GM23338 (cell line): ENCODE data around the gene KLK12. TPM values are rescaled to one million over a fixed set of nuclear protein-coding genes. Genes with fewer than 3 reads are reported as not detected.

ENCODE experiments used
- ATAC-seq: fragments of 200-7000 bp; cut with Tn5 transposase; 3 replicates; pipeline ENCODE4 v1.9.1; 2020
- DNase-seq: peaks from one replicate; pipeline ENCODE4 v3.0.0-alpha.2; 2015; ENCODE audit warnings: low spot score
- H2AFZ ChIP-seq: fragments of 200-600 bp; sonication (generic); 2 replicates; pipeline ENCODE4 v1.8.0; 2016; ENCODE audit warnings: antibody characterized with exemption, mild to moderate bottlenecking, moderate library complexity
- H3F3A ChIP-seq: fragments of 200-600 bp; sonication (generic); replicated peaks from 2 replicates; pipeline ENCODE4 v1.8.0; 2017; ENCODE audit warnings: antibody characterized with exemption, mixed run types, low read depth
- H3K27ac ChIP-seq: fragments of 200-600 bp; sonication (generic); 2 replicates; pipeline ENCODE4 v1.6.1; 2016; ENCODE audit warnings: low read depth
- H3K27me3 ChIP-seq: fragments of 200-600 bp; sonication (generic); 2 replicates; pipeline ENCODE4 v1.8.0; 2016; ENCODE audit warnings: mild to moderate bottlenecking, mixed run types, moderate library complexity; ENCODE audit not compliant: insufficient read depth
- H3K36me3 ChIP-seq: fragments of 200-600 bp; sonication (generic); 2 replicates; pipeline ENCODE4 v1.8.0; 2016; ENCODE audit warnings: mild to moderate bottlenecking; ENCODE audit not compliant: insufficient read depth
- H3K4me1 ChIP-seq: fragments of 200-600 bp; sonication (generic); 2 replicates; pipeline ENCODE4 v1.8.0; 2016; ENCODE audit warnings: mild to moderate bottlenecking, moderate library complexity; ENCODE audit not compliant: insufficient read depth
- H3K4me2 ChIP-seq: fragments of 200-600 bp; sonication (generic); 2 replicates; pipeline ENCODE4 v1.7.1; 2017; ENCODE audit warnings: mixed run types
- H3K4me3 ChIP-seq: fragments of 200-600 bp; sonication (generic); 2 replicates; pipeline ENCODE4 v1.6.1; 2016; ENCODE audit warnings: mixed run types
- H3K79me2 ChIP-seq: fragments of 200-600 bp; sonication (generic); replicated peaks from 2 replicates; pipeline ENCODE4 v1.8.0; 2017; ENCODE audit warnings: mild to moderate bottlenecking; ENCODE audit not compliant: insufficient read depth
- H3K9me2 ChIP-seq: fragments of 200-600 bp; sonication (generic); 2 replicates; pipeline ENCODE4 v1.8.0; 2017; ENCODE audit not compliant: insufficient read depth
- H4K20me1 ChIP-seq: fragments of 200-600 bp; sonication (generic); replicated peaks from 2 replicates; pipeline ENCODE4 v1.8.0; 2017; ENCODE audit warnings: mild to moderate bottlenecking; ENCODE audit not compliant: insufficient read depth
- H3K27ac Mint-ChIP-seq: 2 replicates; pipeline ENCODE4 v1.8.0; 2020; ENCODE audit warnings: inconsistent platforms, mild to moderate bottlenecking, moderate library complexity, mixed read lengths
- H3K27me3 Mint-ChIP-seq: 3 replicates; pipeline ENCODE4 v1.8.0; 2022; ENCODE audit warnings: low read depth, mild to moderate bottlenecking, moderate library complexity, mixed read lengths, inconsistent platforms; ENCODE audit not compliant: insufficient read depth, poor library complexity
- H3K36me3 Mint-ChIP-seq: 3 replicates; pipeline ENCODE4 v1.8.0; 2021; ENCODE audit warnings: low read depth, mild to moderate bottlenecking, inconsistent platforms, moderate library complexity, mixed read lengths
- H3K4me1 Mint-ChIP-seq: 3 replicates; pipeline ENCODE4 v1.8.0; 2020; ENCODE audit warnings: mild to moderate bottlenecking, inconsistent platforms, mixed read lengths
- H3K4me3 Mint-ChIP-seq: 3 replicates; pipeline ENCODE4 v1.8.0; 2021; ENCODE audit warnings: moderate library complexity, mild to moderate bottlenecking, inconsistent platforms, mixed read lengths
- H3K9me3 Mint-ChIP-seq: 3 replicates; pipeline ENCODE4 v1.8.0; 2020; ENCODE audit warnings: moderate library complexity, mild to moderate bottlenecking, inconsistent platforms, mixed read lengths
- EZH2 ChIP-seq: fragments of 200-600 bp; sonication (generic); IDR thresholded peaks from one replicate; pipeline ENCODE4 v1.8.0; 2017; ENCODE audit warnings: antibody characterized with exemption, mild to moderate bottlenecking, low read depth; ENCODE audit not compliant: unreplicated experiment
- NANOG ChIP-seq: IDR thresholded peaks from 2 replicates; pipeline ENCODE4 v1.6.1; 2016; ENCODE audit warnings: antibody characterized with exemption, borderline replicate concordance
- STAT1 ChIP-seq: IDR thresholded peaks from one replicate; pipeline ENCODE4 v1.6.1; 2016; ENCODE audit warnings: antibody characterized with exemption; ENCODE audit not compliant: unreplicated experiment
- ZNF331 ChIP-seq: fragments of 250-450 bp; sonication (Bioruptor Pico); IDR thresholded peaks from 2 replicates; pipeline ENCODE4 v1.5.0; 2020; ENCODE audit warnings: low read depth, mild to moderate bottlenecking, moderate library complexity
- polyA plus RNA-seq: library from polyadenylated mRNA; unstranded; fragments of >200 nt; fragmentation: Nextera tagmentation; extraction: Ambion mirVana; gene quantifications from 2 replicates; pipeline ENCODE4 v1.2.1, GENCODE V29; 2016
- total RNA-seq: library from RNA; depleted of rRNA; stranded (reverse); fragments of >200 nt; shearing (Covaris generic); gene quantifications from 2 replicates; pipeline ENCODE4 v1.2.3, GENCODE V29; 2014
- TF ChIP-seq, protein P1 (sequence below): IDR thresholded peaks from 2 replicates; pipeline ENCODE4 v1.6.1; 2016; ENCODE audit warnings: antibody characterized with exemption
- TF ChIP-seq, protein P2 (sequence below): fragments of 250-450 bp; sonication (Bioruptor Pico); IDR thresholded peaks from 2 replicates; pipeline ENCODE4 v1.5.0; 2020; ENCODE audit warnings: mild to moderate bottlenecking, moderate library complexity

KLK12 gene
- total and polyA plus RNA-seq, 2 experiments from 2014 or later, result not detected

DNA sequence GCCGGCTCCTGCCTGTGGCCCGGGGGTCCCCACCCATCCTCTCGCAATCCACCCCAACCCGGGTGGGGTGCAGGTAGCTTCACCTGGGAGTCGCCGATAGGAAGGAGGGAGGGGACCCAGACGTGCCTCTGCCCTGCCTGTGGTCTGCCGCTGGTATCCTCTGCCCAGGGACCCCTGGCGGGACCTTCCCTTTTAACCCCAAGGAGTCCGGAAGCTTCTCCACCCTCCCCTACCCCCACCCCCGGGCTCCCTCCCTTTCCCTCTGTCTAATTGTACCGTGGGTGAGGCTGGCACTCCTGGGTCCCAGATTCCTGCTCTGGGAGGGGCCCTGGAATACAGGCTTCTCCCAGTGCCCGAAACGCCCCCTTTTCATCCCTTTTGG, 15.3 kb downstream of the KLK12 start, which contains the start of gene KLK10:
Gene KLK10, minus strand, starts transcription at position 166 of the 382 bp plus-strand sequence. CDS start 579 bp downstream, outside the sequence.
- no peak for DNase-seq
- H3K4me2 ChIP-seq, result peak within 1 kb of the TSS; percentile 88
- H3K79me2 ChIP-seq, result no peaks in the 10 kb centered on the region
- Mint-ChIP-seq H3K4me3 (peak within 1 kb of the TSS; percentile 86), H3K9me3 (peaks cover 10% of the 10 kb centered on the region), H3K4me1 (peaks cover 19% of the 10 kb centered on the region), H3K27ac (no peak within 1 kb of the TSS), H3K27me3 (peaks cover 35% of the 10 kb centered on the region), H3K36me3 (peaks cover 3% of the 10 kb centered on the region; the same call in 1 of the 3 replicates)
- H3K27ac ChIP-seq, result no peak within 1 kb of the TSS
- H4K20me1 ChIP-seq, result no peaks in the 10 kb centered on the region
- H3K4me3 ChIP-seq, result peak within 1 kb of the TSS; percentile 65
- no peaks in the 10 kb centered on the region for H3K36me3 ChIP-seq
- no peaks in the 10 kb centered on the region for H3F3A ChIP-seq
- TF ChIP-seq STAT1, result no peak
- TF ChIP-seq, protein P1, sequence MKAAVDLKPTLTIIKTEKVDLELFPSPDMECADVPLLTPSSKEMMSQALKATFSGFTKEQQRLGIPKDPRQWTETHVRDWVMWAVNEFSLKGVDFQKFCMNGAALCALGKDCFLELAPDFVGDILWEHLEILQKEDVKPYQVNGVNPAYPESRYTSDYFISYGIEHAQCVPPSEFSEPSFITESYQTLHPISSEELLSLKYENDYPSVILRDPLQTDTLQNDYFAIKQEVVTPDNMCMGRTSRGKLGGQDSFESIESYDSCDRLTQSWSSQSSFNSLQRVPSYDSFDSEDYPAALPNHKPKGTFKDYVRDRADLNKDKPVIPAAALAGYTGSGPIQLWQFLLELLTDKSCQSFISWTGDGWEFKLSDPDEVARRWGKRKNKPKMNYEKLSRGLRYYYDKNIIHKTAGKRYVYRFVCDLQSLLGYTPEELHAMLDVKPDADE, result no peak
- H3K4me1 ChIP-seq, result peaks cover 5% of the 10 kb centered on the region; the same call in 1 of the 2 replicates
- H3K27me3 ChIP-seq, result peaks cover 32% of the 10 kb centered on the region
- ATAC-seq, result peak; percentile 5
- H2AFZ ChIP-seq, result peak within 1 kb of the TSS; percentile 85
- no peaks in the 10 kb centered on the region for H3K9me2 ChIP-seq

DNA sequence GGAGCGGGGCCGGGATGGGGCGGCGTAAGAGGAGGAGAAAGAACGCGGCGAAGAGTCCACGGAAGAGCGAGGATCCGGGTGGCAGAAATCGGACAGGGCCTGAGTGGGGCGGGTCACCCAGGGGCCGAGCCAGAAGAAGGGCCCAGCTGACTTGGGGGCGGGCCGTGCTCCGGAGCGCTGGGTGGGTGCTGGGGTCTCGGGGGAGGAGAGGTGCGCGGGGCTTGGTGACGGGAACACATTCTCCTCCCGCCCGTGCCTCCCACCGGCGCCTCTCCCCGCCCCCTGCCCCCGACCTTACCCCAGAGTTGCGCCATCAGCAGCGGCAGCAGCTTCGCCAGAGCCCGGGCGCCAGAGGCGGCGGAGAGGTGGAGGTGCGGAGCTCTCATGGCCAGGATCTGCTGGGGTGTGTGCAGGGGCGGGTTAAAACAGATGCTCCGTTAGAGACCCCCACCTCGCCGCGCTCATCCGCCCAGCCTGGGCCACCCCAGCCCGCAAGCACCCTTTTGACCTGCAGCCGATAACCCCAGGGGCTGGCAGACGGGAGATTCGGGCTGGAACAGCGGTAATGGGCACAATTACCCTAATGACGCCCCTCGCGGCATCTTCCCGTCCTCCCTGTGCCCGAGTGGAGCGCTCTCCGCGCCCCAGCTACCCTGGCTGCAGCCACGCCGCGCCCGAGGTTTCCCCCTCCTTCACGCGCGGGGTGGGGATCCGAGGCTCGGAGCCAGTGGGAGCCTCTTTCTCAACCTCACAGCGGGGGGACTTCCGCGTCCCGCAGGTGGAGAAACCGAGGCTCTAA, 15.9 kb downstream of the KLK12 start:
- H3K27ac Mint-ChIP-seq, result no peak overlapping the region
- peak; percentile 39 for ATAC-seq
- peaks cover 10% of the 10 kb centered on the region for H3K9me3 Mint-ChIP-seq

More for the DNA sequence above, 15.9 kb downstream of the KLK12 start:
- TF ChIP-seq ZNF331 (CRISPR knock-in tag), result no peak
- no peak for TF ChIP-seq NANOG
- TF ChIP-seq, protein P2, sequence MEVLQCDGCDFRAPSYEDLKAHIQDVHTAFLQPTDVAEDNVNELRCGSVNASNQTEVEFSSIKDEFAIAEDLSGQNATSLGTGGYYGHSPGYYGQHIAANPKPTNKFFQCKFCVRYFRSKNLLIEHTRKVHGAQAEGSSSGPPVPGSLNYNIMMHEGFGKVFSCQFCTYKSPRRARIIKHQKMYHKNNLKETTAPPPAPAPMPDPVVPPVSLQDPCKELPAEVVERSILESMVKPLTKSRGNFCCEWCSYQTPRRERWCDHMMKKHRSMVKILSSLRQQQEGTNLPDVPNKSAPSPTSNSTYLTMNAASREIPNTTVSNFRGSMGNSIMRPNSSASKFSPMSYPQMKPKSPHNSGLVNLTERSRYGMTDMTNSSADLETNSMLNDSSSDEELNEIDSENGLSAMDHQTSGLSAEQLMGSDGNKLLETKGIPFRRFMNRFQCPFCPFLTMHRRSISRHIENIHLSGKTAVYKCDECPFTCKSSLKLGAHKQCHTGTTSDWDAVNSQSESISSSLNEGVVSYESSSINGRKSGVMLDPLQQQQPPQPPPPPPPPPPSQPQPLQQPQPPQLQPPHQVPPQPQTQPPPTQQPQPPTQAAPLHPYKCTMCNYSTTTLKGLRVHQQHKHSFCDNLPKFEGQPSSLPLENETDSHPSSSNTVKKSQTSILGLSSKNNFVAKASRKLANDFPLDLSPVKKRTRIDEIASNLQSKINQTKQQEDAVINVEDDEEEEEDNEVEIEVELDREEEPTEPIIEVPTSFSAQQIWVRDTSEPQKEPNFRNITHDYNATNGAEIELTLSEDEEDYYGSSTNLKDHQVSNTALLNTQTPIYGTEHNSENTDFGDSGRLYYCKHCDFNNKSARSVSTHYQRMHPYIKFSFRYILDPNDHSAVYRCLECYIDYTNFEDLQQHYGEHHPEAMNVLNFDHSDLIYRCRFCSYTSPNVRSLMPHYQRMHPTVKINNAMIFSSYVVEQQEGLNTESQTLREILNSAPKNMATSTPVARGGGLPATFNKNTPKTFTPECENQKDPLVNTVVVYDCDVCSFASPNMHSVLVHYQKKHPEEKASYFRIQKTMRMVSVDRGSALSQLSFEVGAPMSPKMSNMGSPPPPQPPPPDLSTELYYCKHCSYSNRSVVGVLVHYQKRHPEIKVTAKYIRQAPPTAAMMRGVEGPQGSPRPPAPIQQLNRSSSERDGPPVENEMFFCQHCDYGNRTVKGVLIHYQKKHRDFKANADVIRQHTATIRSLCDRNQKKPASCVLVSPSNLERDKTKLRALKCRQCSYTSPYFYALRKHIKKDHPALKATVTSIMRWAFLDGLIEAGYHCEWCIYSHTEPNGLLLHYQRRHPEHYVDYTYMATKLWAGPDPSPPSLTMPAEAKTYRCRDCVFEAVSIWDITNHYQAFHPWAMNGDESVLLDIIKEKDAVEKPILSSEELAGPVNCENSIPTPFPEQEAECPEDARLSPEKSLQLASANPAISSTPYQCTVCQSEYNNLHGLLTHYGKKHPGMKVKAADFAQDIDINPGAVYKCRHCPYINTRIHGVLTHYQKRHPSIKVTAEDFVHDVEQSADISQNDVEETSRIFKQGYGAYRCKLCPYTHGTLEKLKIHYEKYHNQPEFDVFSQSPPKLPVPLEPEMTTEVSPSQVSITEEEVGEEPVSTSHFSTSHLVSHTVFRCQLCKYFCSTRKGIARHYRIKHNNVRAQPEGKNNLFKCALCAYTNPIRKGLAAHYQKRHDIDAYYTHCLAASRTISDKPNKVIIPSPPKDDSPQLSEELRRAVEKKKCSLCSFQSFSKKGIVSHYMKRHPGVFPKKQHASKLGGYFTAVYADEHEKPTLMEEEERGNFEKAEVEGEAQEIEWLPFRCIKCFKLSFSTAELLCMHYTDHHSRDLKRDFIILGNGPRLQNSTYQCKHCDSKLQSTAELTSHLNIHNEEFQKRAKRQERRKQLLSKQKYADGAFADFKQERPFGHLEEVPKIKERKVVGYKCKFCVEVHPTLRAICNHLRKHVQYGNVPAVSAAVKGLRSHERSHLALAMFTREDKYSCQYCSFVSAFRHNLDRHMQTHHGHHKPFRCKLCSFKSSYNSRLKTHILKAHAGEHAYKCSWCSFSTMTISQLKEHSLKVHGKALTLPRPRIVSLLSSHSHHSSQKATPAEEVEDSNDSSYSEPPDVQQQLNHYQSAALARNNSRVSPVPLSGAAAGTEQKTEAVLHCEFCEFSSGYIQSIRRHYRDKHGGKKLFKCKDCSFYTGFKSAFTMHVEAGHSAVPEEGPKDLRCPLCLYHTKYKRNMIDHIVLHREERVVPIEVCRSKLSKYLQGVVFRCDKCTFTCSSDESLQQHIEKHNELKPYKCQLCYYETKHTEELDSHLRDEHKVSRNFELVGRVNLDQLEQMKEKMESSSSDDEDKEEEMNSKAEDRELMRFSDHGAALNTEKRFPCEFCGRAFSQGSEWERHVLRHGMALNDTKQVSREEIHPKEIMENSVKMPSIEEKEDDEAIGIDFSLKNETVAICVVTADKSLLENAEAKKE (CRISPR knock-in tag), result no peak
- peak; percentile 36 for TF ChIP-seq EZH2
- H3K9me2 ChIP-seq, result no peaks in the 10 kb centered on the region
- Mint-ChIP-seq H3K27me3 (peaks cover 35% of the 10 kb centered on the region), H3K4me3 (peak overlapping the region; percentile 86), H3K4me1 (peaks cover 15% of the 10 kb centered on the region), H3K36me3 (peaks cover 3% of the 10 kb centered on the region; the same call in 1 of the 3 replicates)
- no peak overlapping the region for H3K27ac ChIP-seq
- peak overlapping the region; percentile 88 for H3K4me2 ChIP-seq
- no peaks in the 10 kb centered on the region for H3F3A ChIP-seq
- no peaks in the 10 kb centered on the region for H3K79me2 ChIP-seq
- peaks cover 32% of the 10 kb centered on the region for H3K27me3 ChIP-seq
- H2AFZ ChIP-seq, result peak overlapping the region; percentile 85
- H4K20me1 ChIP-seq, result no peaks in the 10 kb centered on the region
- peak overlapping the region; percentile 65 for H3K4me3 ChIP-seq
- H3K36me3 ChIP-seq, result no peaks in the 10 kb centered on the region
- H3K4me1 ChIP-seq, result peaks cover 5% of the 10 kb centered on the region; the same call in 1 of the 2 replicates
- peak; percentile 73 for DNase-seq
